Psoas muscle (tissue), 8 donors: ENCODE data around the gene B3GAT1. TPM values are rescaled to one million over a fixed set of nuclear protein-coding genes. Genes with fewer than 3 reads are reported as not detected.
A peak's percentile ranks its signal among the peaks of the same experiment; 100 is the strongest.

Experiments used
- ATAC-seq, 4 donors: fragments of 200-7000 bp; cut with Tn5 transposase; one replicate each; pipeline ENCODE4 v1.9.1; 2020; ENCODE audit warnings: moderate library complexity in 3 of 4, mild to moderate bottlenecking in 2 of 4
- DNase-seq, 2 donors: peaks; one replicate each; pipeline ENCODE4 v3.0.0-alpha.2; 2020
- H3K27ac ChIP-seq: fragments of 200-600 bp; one replicate; pipeline ENCODE4 v1.8.0; 2022
- H3K27me3 ChIP-seq, 3 donors: fragments of 200-600 bp in 1 of 3; one replicate each; pipeline versions ENCODE4 v1.6.1 to v1.8.0; 2013 to 2022; ENCODE audit warnings: low read length in 2 of 3, mild to moderate bottlenecking in 2 of 3, moderate library complexity in 1 of 3; ENCODE audit not compliant: insufficient read depth in 3 of 3
- H3K36me3 ChIP-seq, 2 donors: fragments of 200-600 bp in 1 of 2; one replicate each; pipeline versions ENCODE4 v1.6.1 to v1.8.0; 2013 to 2022; ENCODE audit warnings: low read depth in 1 of 2, mild to moderate bottlenecking in 1 of 2, moderate library complexity in 1 of 2; ENCODE audit not compliant: insufficient read depth in 1 of 2
- H3K4me1 ChIP-seq: fragments of 200-600 bp; one replicate; pipeline ENCODE4 v1.8.0; 2022
- H3K4me3 ChIP-seq: fragments of 200-600 bp; one replicate; pipeline ENCODE4 v1.8.0; 2022; ENCODE audit warnings: mild to moderate bottlenecking
- H3K9me3 ChIP-seq: fragments of 200-600 bp; one replicate; pipeline ENCODE4 v1.8.0; 2022
- WGBS, 3 donors: extraction: QIAGEN DNeasy Blood & Tissue Kit; methylation state at CpG; one replicate each; pipeline versions ENCODE4 v1.1.6 to v1.1.7; 2013; 5-methylcytosine and 5-hydroxymethylcytosine counted together
- intact Hi-C, 2 donors: fragments of 100-400 bp; cut with DNase I; formaldehyde crosslinking; loops; one replicate each; pipeline versions ENCODE4 v1.11.0 to v1.14.2; 2022
- polyA plus RNA-seq, 3 donors: library from polyadenylated mRNA; stranded (reverse); fragments of 200-250 nt; gene quantifications; one replicate each; pipeline ENCODE4 v1.2.3, GENCODE V29; 2013
- total RNA-seq, 4 donors: library from RNA; stranded (reverse); fragmentation: NEBNext Ultra II Directional in 2 of 4; extraction: Animal tissue kit (Norgen Biotek cat#: 25700) in 2 of 4; gene quantifications; one replicate each; pipeline versions ENCODE4 v1.2.1 to v1.2.4, GENCODE V29; 2021 to 2023
- TF ChIP-seq, protein P1 (sequence below): fragments of 200-600 bp; IDR thresholded peaks from one replicate; pipeline ENCODE4 v1.8.0; 2022; ENCODE audit warnings: antibody characterized with exemption
- donor health status: healthy with polysubstance abuse.
- donor health status: DM: no; HTN: no; CAD: no; lungs with moderate emphysema.
- donor health status: Bipolar disorder and iron deficiency.
- donor health status: healthy.
- donor health status: DM: yes; HTN: yes; CAD: no.
- donor health status: DM: no; HTN: no; CAD: no.
- donor health status: DM: no; HTN: no; CAD: no.
- donor health status: DM: yes; HTN: yes; CAD: no.

B3GAT1 gene
- total and polyA plus RNA-seq, 7 donors, result 0.01 to 0.13 (median 0.06) TPM; not detected in 3

DNA sequence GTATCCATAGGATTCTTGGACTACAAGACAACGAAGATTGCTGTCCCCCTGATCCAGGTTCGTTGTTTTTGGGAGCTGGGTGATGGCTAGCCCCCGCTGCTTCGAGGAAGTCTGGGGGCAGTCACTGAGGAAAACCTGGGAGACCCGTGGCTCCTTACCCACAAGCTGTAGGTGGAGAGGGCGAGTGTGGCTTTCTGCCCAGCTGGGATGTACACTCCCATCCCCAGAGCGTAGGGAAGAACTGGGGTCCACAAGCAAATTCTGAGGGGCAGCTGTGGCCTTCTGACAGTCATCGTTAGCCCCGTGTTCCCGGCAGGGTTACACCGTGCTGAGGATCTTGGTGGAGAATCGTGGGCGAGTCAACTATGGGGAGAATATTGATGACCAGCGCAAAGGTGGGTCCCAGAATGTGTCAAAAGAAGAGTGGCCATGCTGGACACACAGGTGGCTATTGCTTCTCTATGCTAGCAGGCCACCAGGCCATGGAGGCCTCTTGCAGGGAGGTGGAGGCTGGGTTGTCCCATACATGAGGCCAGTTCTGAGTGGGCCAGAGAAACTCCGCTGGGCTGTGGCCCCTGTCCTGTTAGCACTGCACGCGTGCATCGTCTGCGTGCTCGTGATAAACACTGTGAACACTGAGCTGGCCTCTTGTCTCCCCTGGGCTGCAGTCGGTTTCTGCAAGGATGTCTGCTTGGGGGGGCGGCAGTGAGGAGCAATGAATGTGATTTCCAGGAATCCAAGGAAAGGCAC lies 40.4 kb downstream of the B3GAT1 start:
- TF ChIP-seq, protein P1, sequence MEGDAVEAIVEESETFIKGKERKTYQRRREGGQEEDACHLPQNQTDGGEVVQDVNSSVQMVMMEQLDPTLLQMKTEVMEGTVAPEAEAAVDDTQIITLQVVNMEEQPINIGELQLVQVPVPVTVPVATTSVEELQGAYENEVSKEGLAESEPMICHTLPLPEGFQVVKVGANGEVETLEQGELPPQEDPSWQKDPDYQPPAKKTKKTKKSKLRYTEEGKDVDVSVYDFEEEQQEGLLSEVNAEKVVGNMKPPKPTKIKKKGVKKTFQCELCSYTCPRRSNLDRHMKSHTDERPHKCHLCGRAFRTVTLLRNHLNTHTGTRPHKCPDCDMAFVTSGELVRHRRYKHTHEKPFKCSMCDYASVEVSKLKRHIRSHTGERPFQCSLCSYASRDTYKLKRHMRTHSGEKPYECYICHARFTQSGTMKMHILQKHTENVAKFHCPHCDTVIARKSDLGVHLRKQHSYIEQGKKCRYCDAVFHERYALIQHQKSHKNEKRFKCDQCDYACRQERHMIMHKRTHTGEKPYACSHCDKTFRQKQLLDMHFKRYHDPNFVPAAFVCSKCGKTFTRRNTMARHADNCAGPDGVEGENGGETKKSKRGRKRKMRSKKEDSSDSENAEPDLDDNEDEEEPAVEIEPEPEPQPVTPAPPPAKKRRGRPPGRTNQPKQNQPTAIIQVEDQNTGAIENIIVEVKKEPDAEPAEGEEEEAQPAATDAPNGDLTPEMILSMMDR, result no peak
- DNase-seq (peak in 1 of 2 donors; percentile 32), ATAC-seq (no peak)
- intact Hi-C loops, result no loop called here
- Histone ChIP-seq H3K27ac (no peak overlapping the region), H3K36me3 (no peaks in the 10 kb centered on the region), H3K27me3 (no peaks in the 10 kb centered on the region), H3K4me1 (no peaks in the 10 kb centered on the region), H3K9me3 (no peaks in the 10 kb centered on the region), H3K4me3 (no peak overlapping the region)
- WGBS, 3 donors, result 89 to 90% (median 90%) methylated on average over 22 of the region's 22 CpGs

DNA sequence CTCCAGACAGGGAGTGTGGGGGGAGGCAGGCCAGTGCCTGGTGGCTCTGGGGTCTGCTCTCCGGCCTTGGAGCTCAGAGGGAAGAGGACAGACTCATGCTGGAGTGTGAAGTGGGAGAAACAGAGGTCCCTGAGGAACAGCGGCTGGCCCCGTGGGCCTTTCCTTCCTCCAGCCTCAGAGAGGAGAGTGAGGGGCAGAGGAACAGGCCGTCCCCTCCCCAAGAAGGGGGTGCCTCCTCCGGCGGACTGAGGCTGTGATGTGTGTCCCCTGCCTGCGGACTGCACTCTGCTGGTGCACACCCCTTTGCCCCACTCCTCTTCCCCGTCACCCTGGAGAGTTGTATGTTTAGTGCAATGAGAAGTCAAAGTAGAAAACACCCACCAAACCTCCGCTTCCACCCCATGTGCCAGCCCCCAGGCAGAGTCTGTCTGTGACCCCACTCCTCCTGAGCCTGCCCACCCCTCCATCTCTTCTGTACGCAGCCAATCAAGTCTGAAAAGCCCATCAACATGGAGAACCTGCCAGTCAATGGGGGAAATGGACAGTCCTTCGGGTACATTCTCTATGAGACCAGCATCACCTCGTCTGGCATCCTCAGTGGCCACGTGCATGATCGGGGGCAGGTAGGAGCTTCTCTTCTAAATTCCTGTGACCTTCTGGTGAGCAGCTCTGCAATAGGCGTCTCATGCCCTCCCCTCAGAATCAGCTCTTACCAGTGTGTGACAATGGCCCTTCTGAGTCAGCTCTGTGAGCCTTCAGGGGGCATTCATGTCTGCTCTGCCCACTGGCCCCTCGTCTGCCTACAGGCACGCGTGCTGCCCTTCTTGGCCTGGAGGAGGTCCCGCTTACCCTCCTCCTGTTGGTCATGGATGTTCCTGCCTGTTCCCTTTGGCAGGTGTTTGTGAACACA lies 41.3 kb downstream of the B3GAT1 start:
- TF ChIP-seq, protein P1, result no peak
- Histone ChIP-seq H3K9me3 (no peaks in the 10 kb centered on the region), H3K27me3 (no peaks in the 10 kb centered on the region), H3K4me1 (no peaks in the 10 kb centered on the region), H3K27ac (no peak overlapping the region), H3K36me3 (no peaks in the 10 kb centered on the region), H3K4me3 (no peak overlapping the region)
- 88 to 93% (median 89%) methylated on average over 15 to 19 of the region's 19 CpGs for WGBS, 3 donors
- peak in 1 of 2 donors; percentile 14 for DNase-seq
- ATAC-seq, result no peak
- intact Hi-C loops, result no loop called here

DNA sequence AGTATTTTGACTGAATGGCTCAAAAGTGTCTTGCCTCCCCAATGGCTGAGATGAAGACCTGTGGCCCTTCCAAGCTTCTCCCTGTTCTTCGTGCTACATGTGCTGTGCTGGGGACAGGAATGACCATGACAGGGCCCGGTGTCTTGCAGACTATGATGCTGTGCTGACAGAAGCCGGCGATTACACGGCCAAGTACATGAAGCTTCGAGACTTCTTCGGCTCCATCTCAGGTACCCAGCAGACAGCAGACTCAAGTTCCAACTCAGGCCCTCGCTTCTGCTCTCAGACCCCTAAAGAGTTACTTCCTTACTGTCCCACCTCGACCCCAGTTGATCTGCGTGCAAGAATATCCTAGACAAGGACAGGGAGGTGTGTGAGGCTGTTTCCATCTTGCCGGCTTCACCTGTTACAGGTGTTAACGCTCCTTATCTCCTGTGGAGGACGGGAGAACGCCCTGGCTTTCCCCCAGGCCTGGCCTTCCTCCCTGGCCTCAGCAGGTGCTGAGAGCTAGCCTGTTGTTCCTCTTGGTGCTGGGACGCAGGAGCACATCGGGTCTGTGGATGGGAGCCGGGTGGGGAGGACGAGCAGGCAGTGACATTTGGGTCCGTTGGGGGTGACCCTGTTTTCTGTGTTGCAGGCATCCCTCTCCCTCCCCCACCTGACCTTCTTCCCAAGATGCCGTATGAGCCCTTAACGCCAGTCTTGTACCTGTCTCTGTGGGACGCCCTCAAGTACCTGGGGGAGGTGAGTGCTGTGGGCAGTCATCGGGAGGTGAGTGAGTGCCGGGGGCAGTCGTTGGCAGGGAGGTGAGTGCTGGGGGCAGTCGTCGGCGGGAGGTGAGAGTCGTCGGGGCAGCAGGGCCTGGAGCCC lies 42.2 kb downstream of the B3GAT1 start:
- no peaks in the 10 kb centered on the region for H3K9me3 ChIP-seq
- TF ChIP-seq, protein P1, result no peak
- H3K27ac ChIP-seq, result no peak overlapping the region
- intact Hi-C loops, result no loop called here
- 83 to 88% (median 87%) methylated on average over 29 to 30 of the region's 30 CpGs for WGBS, 3 donors
- no peaks in the 10 kb centered on the region for H3K27me3 ChIP-seq
- H3K36me3 ChIP-seq, result no peaks in the 10 kb centered on the region
- H3K4me3 ChIP-seq, result no peak overlapping the region
- DNase-seq (peak in 1 of 2 donors; percentile 22), ATAC-seq (no peak)
- no peaks in the 10 kb centered on the region for H3K4me1 ChIP-seq

DNA sequence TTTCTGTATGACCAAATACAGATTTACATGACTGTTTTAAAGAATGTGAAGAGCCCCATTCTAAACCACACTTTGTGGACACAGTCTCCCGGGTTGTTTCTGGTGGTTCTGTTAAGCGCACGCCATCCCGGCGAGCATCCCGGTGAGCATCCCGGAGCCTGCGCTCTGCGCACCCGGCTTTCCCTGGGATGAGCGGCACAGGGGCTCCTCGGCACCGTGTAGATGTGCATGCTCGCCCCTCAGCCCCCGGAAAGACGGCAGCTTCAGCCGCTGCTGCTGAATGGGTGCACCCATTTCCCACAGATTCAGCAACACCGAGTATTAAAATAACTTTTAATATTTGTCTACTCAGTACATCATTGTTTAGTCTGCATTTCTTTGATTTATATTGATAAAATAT lies 44.3 kb downstream of the B3GAT1 start:
- no peaks in the 10 kb centered on the region for H3K36me3 ChIP-seq
- intact Hi-C loops, result no loop called here

More for the DNA sequence above, 44.3 kb downstream of the B3GAT1 start:
- DNase-seq (no peak), ATAC-seq (no peak)
- no peaks in the 10 kb centered on the region for H3K9me3 ChIP-seq
- no peaks in the 10 kb centered on the region for H3K4me1 ChIP-seq
- no peak overlapping the region for H3K4me3 ChIP-seq
- peaks cover 0 to under 1% (median 0%) of the 10 kb centered on the region in 3 donors for H3K27me3 ChIP-seq
- TF ChIP-seq, protein P1, result no peak
- WGBS, 3 donors, result 82 to 90% (median 90%) methylated on average over 18 of the region's 18 CpGs
- H3K27ac ChIP-seq, result no peak overlapping the region
